C4-2B (cell line): ENCODE results near the gene RHOF.
"Not testable (repeated sequence)": the region's sequence is repeated elsewhere in the genome, so short reads cannot be mapped to it uniquely, and the experiment has no call there.

Experiments used
- ZFX ChIP-seq: fragments of 450-650 bp; IDR thresholded peaks from 2 replicates; pipeline ENCODE4 v1.6.1; 2017
- TF ChIP-seq, protein P1 (sequence below): fragments of 450-650 bp; conservative IDR thresholded peaks from 2 replicates; pipeline ENCODE4 v1.5.1; 2017; ENCODE audit warnings: mild to moderate bottlenecking

GRCh38 chr12:121758536-121758935 lies 35.0 kb downstream of the RHOF start:
- TF ChIP-seq, protein P1, sequence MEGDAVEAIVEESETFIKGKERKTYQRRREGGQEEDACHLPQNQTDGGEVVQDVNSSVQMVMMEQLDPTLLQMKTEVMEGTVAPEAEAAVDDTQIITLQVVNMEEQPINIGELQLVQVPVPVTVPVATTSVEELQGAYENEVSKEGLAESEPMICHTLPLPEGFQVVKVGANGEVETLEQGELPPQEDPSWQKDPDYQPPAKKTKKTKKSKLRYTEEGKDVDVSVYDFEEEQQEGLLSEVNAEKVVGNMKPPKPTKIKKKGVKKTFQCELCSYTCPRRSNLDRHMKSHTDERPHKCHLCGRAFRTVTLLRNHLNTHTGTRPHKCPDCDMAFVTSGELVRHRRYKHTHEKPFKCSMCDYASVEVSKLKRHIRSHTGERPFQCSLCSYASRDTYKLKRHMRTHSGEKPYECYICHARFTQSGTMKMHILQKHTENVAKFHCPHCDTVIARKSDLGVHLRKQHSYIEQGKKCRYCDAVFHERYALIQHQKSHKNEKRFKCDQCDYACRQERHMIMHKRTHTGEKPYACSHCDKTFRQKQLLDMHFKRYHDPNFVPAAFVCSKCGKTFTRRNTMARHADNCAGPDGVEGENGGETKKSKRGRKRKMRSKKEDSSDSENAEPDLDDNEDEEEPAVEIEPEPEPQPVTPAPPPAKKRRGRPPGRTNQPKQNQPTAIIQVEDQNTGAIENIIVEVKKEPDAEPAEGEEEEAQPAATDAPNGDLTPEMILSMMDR: not testable (repeated sequence)
- not testable (repeated sequence) for TF ChIP-seq ZFX
